A549 (cell line): ENCODE data around the gene LGALS3BP. TPM values are rescaled to one million over a fixed set of nuclear protein-coding genes. Genes with fewer than 3 reads are reported as not detected.

Source experiments
- ATAC-seq, 2 experiments: fragments of 200-7000 bp in 1 of 2; fragments of >200 bp in 1 of 2; cut with Nextera tagmentation in 1 of 2; cut with Tn5 transposase in 1 of 2; 3 replicates each; pipeline versions ENCODE4 v1.8.0 to v1.9.1; 2018 to 2020; ENCODE audit warnings: mild to moderate bottlenecking in 1 of 2, moderate library complexity in 1 of 2
- CTCF ChIA-PET: fragments of 300-600 bp; sonication (Branson Sonifier 250); formaldehyde crosslinking; extraction: SDS; loops from one replicate; lab custom pipeline; 2021; ENCODE audit warnings: antibody characterized with exemption, inconsistent platforms; lab: Yijun Ruan, JAX
- POLR2A ChIA-PET: fragments of 350-600 bp; formaldehyde crosslinking; extraction: SDS; loops from one replicate; lab custom pipeline; 2021; ENCODE audit warnings: antibody characterized with exemption, inconsistent platforms; lab: Yijun Ruan, JAX
- DNase-seq, 2 experiments: peaks; one replicate each; pipeline versions ENCODE4 v3.0.0 to v3.0.0-alpha.2; 2011 to 2016; ENCODE audit warnings: low read depth in 1 of 2, low spot score in 1 of 2
- FAIRE-seq: peaks from 2 replicates; lab custom pipeline; 2011; peaks lifted over from hg19 to GRCh38; lab: Jason Lieb, UNC
- H3K27ac ChIP-seq, 2 experiments: fragments of >200 bp; sonication (Bioruptor Twin); formaldehyde crosslinking; 3 replicates each; pipeline ENCODE4 v1.5.1; 2016 to 2017
- H3K4me1 ChIP-seq: fragments of >200 bp; sonication (Bioruptor Twin); formaldehyde crosslinking; 3 replicates; pipeline ENCODE4 v1.6.1; 2016
- H3K4me2 ChIP-seq: fragments of >200 bp; sonication (Bioruptor Twin); formaldehyde crosslinking; 3 replicates; pipeline ENCODE4 v1.6.1; 2016
- H3K4me3 ChIP-seq: fragments of >200 bp; sonication (Bioruptor Twin); formaldehyde crosslinking; 3 replicates; pipeline ENCODE4 v1.5.1; 2016
- H3K9me3 ChIP-seq: fragments of >200 bp; sonication (Bioruptor Twin); formaldehyde crosslinking; 3 replicates; pipeline ENCODE4 v1.6.1; 2016
- BHLHE40 ChIP-seq: IDR thresholded peaks from 2 replicates; pipeline ENCODE4 v1.6.1; 2012; ENCODE audit warnings: low read depth, low read length, inconsistent platforms
- CEBPB ChIP-seq, 2 experiments: fragments of >200 bp in 1 of 2; sonication (Bioruptor Twin) in 1 of 2; formaldehyde crosslinking in 1 of 2; IDR thresholded peaks; 2 replicates each; pipeline ENCODE4 v1.6.1; 2012 to 2016
- CHD4 ChIP-seq: fragments of 200-600 bp; sonication (generic); IDR thresholded peaks from 2 replicates; pipeline ENCODE4 v1.6.1; 2016; ENCODE audit warnings: antibody characterized with exemption, mild to moderate bottlenecking, borderline replicate concordance
- EP300 ChIP-seq, 2 experiments: fragments of >200 bp; sonication (Bioruptor Twin); formaldehyde crosslinking; IDR thresholded peaks; 2 replicates in 1 of 2; 3 replicates in 1 of 2; pipeline ENCODE4 v1.6.1; 2016 to 2017
- FOSB ChIP-seq: fragments of 250-450 bp; sonication (Bioruptor Pico); IDR thresholded peaks from 2 replicates; pipeline ENCODE4 v1.5.0; 2020; ENCODE audit warnings: mild to moderate bottlenecking, moderate library complexity
- FOXS1 ChIP-seq: fragments of 250-450 bp; sonication (Bioruptor Pico); IDR thresholded peaks from 2 replicates; pipeline ENCODE4 v1.5.0; 2020; ENCODE audit warnings: mild to moderate bottlenecking, moderate library complexity
- HDAC2 ChIP-seq: fragments of 200-600 bp; sonication (generic); IDR thresholded peaks from 2 replicates; pipeline ENCODE4 v1.6.1; 2016
- HOXA7 ChIP-seq: fragments of 250-450 bp; sonication (Bioruptor Pico); IDR thresholded peaks from 2 replicates; pipeline ENCODE4 v1.5.0; 2020; ENCODE audit warnings: mild to moderate bottlenecking, moderate library complexity
- HOXB13 ChIP-seq: fragments of 250-450 bp; sonication (Bioruptor Pico); IDR thresholded peaks from 2 replicates; pipeline ENCODE4 v1.5.0; 2020; ENCODE audit warnings: low read depth, mild to moderate bottlenecking, moderate library complexity
- JUNB ChIP-seq: fragments of >200 bp; sonication (Bioruptor Twin); formaldehyde crosslinking; IDR thresholded peaks from 2 replicates; pipeline ENCODE4 v1.6.1; 2016
- MAZ ChIP-seq: fragments of 150-350 bp; IDR thresholded peaks from 2 replicates; pipeline ENCODE4 v1.6.1; 2014; ENCODE audit warnings: antibody characterized with exemption, low read depth, low read length, borderline replicate concordance
- MYC ChIP-seq: IDR thresholded peaks from 2 replicates; pipeline ENCODE4 v1.6.1; 2012; ENCODE audit warnings: mild to moderate bottlenecking, inconsistent platforms, low read length, improper control_type of control experiment, borderline replicate concordance
- RAD21 ChIP-seq, 2 experiments: fragments of >200 bp in 1 of 2; sonication (Bioruptor Twin) in 1 of 2; formaldehyde crosslinking in 1 of 2; IDR thresholded peaks in 1 of 2; conservative IDR thresholded peaks in 1 of 2; 2 replicates in 1 of 2; 3 replicates in 1 of 2; pipeline ENCODE4 v1.6.1; 2012 to 2018; ENCODE audit warnings: inconsistent platforms in 1 of 2
- RARB ChIP-seq: fragments of 250-450 bp; sonication (Bioruptor Pico); IDR thresholded peaks from 2 replicates; pipeline ENCODE4 v1.8.0; 2021; ENCODE audit warnings: mild to moderate bottlenecking, moderate library complexity
- RNF2 ChIP-seq: fragments of 200-600 bp; sonication (generic); IDR thresholded peaks from 2 replicates; pipeline ENCODE4 v1.6.1; 2016; ENCODE audit warnings: low read depth, mild to moderate bottlenecking, antibody characterized with exemption, moderate library complexity, borderline replicate concordance
- SMC3 ChIP-seq: fragments of >200 bp; sonication (Bioruptor Twin); formaldehyde crosslinking; IDR thresholded peaks from 3 replicates; pipeline ENCODE4 v1.6.1; 2018; ENCODE audit warnings: inconsistent platforms
- SREBF2 ChIP-seq: fragments of 450-650 bp; IDR thresholded peaks from 2 replicates; pipeline ENCODE4 v1.6.1; 2014; ENCODE audit warnings: mild to moderate bottlenecking, moderate library complexity
- ZC3H11A ChIP-seq: fragments of 450-650 bp; IDR thresholded peaks from 2 replicates; pipeline ENCODE4 v1.6.1; 2014; ENCODE audit warnings: antibody characterized with exemption, mild to moderate bottlenecking
- ZNF302 ChIP-seq: fragments of 250-450 bp; sonication (Bioruptor Pico); IDR thresholded peaks from 2 replicates; pipeline ENCODE4 v1.9.0; 2021; ENCODE audit warnings: inconsistent platforms, mild to moderate bottlenecking, moderate library complexity
- ZSCAN20 ChIP-seq: fragments of 250-450 bp; sonication (Bioruptor Pico); IDR thresholded peaks from 2 replicates; pipeline ENCODE4 v1.8.0; 2022; ENCODE audit warnings: mild to moderate bottlenecking, moderate library complexity
- WGBS: methylation state at CpG from one replicate; pipeline ENCODE4 v1.1.6; 2017; ENCODE audit errors: missing lambda C conversion rate; 5-methylcytosine and 5-hydroxymethylcytosine counted together
- polyA plus RNA-seq, 4 experiments: library from polyadenylated mRNA; depleted of rRNA in 3 of 4; stranded (reverse); fragments of >200 nt; fragmentation: RNase III in 1 of 4; extraction: RNeasy Plus Mini Kit Qiagen cat#74134 plus additional on column Dnase treatment in 1 of 4; gene quantifications; 2 replicates in 3 of 4; 3 replicates in 1 of 4; pipeline ENCODE4 v1.2.3, GENCODE V29; 2011 to 2017
- TF ChIP-seq, protein P1 (sequence below): fragments of 250-450 bp; sonication (Bioruptor Pico); IDR thresholded peaks from 2 replicates; pipeline ENCODE4 v1.5.0; 2021; ENCODE audit warnings: mild to moderate bottlenecking, moderate library complexity, borderline replicate concordance
- TF ChIP-seq, protein P2 (sequence below): fragments of 250-450 bp; sonication (Bioruptor Pico); IDR thresholded peaks from 2 replicates; pipeline ENCODE4 v1.5.0; 2020; ENCODE audit warnings: low read depth, mild to moderate bottlenecking, moderate library complexity
- TF ChIP-seq, protein P3 (sequence below): fragments of 150-350 bp; IDR thresholded peaks from 2 replicates; pipeline ENCODE4 v1.6.1; 2014; ENCODE audit warnings: low read depth, mild to moderate bottlenecking, low read length
- TF ChIP-seq, protein P4 (sequence below): IDR thresholded peaks from 2 replicates; pipeline ENCODE4 v1.6.1; 2012
- TF ChIP-seq, protein P5 (sequence below): fragments of 450-650 bp; IDR thresholded peaks from 2 replicates; pipeline ENCODE4 v1.6.1; 2014; ENCODE audit warnings: antibody characterized with exemption
- TF ChIP-seq, protein P6 (sequence below): fragments of >200 bp; sonication (Bioruptor Twin); formaldehyde crosslinking; IDR thresholded peaks from 3 replicates; pipeline ENCODE4 v1.6.1; 2016

The LGALS3BP gene
- polyA plus RNA-seq, 2 of the 4 experiments (the other 2 are of a cell fraction) = 28.3 to 60.0 TPM

DNA sequence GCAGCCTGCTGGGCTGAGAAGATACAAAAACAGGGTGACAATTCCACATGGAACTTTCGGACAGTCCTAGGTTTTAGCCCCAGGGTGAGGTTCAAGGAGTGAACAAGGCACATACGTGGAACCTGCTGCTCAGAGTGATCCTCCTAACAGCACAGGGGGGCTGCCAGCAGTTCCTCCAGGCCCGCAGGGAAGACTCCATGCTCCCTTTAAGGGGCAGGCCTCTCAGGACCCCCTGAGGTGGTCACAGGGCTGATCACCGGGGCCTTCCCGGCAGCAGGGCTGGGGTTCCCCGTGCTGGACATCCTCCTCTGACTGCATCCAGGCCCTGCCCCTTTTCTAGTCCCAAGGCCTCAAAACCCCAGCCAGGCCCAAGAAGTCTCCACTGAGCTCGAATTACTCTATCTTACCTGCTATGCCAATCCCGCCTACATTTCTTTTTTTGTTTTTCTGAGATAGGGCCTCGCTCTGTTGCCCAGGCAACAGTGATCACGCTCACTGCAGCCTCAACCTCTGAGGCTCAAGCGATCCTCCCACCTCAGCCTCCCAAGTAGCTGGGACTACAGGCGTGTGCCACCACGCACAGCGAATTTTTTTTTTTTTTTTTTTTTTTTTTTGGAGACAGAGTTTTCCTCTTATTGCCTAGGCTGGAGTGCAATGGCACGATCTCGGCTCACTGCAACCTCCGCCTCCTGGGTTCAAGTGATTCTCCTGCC is 19.5 kb upstream of the LGALS3BP start:
- TF ChIP-seq ZNF302 (CRISPR knock-in tag) = no peak
- no peak for TF ChIP-seq BHLHE40
- no peak for TF ChIP-seq RAD21 (conservative IDR thresholded peaks at IDR 0.05 in 1 of 2, IDR thresholded peaks at IDR 0.05 in 1 of 2)
- TF ChIP-seq RARB (CRISPR knock-in tag) = no peak
- TF ChIP-seq CEBPB (IDR thresholded peaks at IDR 0.05) = no peak
- TF ChIP-seq HDAC2 = no peak
- TF ChIP-seq, protein P1, sequence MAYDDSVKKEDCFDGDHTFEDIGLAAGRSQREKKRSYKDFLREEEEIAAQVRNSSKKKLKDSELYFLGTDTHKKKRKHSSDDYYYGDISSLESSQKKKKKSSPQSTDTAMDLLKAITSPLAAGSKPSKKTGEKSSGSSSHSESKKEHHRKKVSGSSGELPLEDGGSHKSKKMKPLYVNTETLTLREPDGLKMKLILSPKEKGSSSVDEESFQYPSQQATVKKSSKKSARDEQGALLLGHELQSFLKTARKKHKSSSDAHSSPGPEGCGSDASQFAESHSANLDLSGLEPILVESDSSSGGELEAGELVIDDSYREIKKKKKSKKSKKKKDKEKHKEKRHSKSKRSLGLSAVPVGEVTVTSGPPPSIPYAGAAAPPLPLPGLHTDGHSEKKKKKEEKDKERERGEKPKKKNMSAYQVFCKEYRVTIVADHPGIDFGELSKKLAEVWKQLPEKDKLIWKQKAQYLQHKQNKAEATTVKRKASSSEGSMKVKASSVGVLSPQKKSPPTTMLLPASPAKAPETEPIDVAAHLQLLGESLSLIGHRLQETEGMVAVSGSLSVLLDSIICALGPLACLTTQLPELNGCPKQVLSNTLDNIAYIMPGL (CRISPR knock-in tag) = no peak
- no peak for TF ChIP-seq HOXA7 (CRISPR knock-in tag)
- TF ChIP-seq SMC3 = no peak
- no peak for TF ChIP-seq SREBF2
- TF ChIP-seq, protein P2, sequence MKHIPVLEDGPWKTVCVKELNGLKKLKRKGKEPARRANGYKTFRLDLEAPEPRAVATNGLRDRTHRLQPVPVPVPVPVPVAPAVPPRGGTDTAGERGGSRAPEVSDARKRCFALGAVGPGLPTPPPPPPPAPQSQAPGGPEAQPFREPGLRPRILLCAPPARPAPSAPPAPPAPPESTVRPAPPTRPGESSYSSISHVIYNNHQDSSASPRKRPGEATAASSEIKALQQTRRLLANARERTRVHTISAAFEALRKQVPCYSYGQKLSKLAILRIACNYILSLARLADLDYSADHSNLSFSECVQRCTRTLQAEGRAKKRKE = no peak
- POLR2A ChIA-PET = no interaction called here
- H3K27ac ChIP-seq = no peak overlapping the region
- WGBS = 94% methylated on average over 17 of the region's 17 CpGs
- no peak overlapping the region for H3K4me2 ChIP-seq
- CTCF ChIA-PET = interaction anchor here (0.7 to 2.1 kb wide), 5 partner anchors 8 to 654 kb away, joined by 3 to 5 read pairs (median 4); no protein-coding TSS in a partner anchor
- no peak for FAIRE-seq
- no peaks in the 10 kb centered on the region; the same call in 2 of the 3 replicates for H3K4me1 ChIP-seq
- DNase-seq = no peak
- ATAC-seq = no peak
- no peaks in the 10 kb centered on the region for H3K9me3 ChIP-seq
- H3K4me3 ChIP-seq = no peak overlapping the region

DNA sequence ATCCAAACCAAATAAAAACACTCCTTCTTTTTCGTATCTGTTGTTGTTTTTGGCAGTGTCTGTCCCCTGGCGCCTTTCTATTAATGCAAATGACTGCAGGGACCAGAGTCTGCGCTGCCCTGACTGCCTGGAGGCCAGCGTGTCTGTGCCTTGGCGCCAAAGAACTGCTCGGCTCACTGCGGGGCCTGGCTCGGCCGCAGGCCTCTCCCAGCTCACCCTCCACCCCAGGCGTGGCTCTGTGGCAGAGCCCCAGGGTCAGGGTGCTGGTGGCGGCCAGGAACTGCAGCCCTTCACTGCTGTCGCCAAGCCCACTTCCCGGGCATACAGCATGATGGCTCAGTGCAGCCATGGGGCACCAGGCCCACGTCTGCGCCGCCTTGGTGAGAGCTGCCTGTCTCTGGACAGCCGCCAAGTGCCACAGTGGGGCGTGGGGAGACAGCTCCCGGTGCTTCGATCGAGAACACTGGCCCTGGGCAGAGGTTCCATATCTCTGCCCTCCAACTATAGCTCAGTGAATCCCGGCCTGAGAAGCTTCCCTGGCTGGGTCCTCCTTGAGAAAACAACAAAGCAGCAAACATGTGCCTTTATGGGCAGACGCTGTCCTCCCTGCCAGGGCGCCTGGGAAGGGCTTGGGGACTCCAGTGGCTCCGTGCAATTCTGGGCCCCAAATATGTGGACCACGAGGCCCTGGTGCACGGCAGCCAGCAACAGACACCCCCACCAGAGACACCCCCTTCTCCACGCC is 18.8 kb upstream of the LGALS3BP start:
- TF ChIP-seq FOXS1 (CRISPR knock-in tag) (no peak), CHD4 (no peak), HOXB13 (CRISPR knock-in tag) (no peak), MYC (no peak), CEBPB (IDR thresholded peaks at IDR 0.05) (no peak), FOSB (CRISPR knock-in tag) (no peak), ZSCAN20 (CRISPR knock-in tag) (no peak), HDAC2 (no peak), BHLHE40 (no peak), MAZ (no peak), JUNB (no peak), RNF2 (no peak), EP300 (IDR thresholded peaks at IDR 0.05) (no peak), ZC3H11A (no peak), SMC3 (no peak)
- TF ChIP-seq, protein P3, sequence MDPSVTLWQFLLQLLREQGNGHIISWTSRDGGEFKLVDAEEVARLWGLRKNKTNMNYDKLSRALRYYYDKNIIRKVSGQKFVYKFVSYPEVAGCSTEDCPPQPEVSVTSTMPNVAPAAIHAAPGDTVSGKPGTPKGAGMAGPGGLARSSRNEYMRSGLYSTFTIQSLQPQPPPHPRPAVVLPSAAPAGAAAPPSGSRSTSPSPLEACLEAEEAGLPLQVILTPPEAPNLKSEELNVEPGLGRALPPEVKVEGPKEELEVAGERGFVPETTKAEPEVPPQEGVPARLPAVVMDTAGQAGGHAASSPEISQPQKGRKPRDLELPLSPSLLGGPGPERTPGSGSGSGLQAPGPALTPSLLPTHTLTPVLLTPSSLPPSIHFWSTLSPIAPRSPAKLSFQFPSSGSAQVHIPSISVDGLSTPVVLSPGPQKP = no peak
- TF ChIP-seq, protein P4, sequence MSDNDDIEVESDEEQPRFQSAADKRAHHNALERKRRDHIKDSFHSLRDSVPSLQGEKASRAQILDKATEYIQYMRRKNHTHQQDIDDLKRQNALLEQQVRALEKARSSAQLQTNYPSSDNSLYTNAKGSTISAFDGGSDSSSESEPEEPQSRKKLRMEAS = no peak
- TF ChIP-seq, protein P5, sequence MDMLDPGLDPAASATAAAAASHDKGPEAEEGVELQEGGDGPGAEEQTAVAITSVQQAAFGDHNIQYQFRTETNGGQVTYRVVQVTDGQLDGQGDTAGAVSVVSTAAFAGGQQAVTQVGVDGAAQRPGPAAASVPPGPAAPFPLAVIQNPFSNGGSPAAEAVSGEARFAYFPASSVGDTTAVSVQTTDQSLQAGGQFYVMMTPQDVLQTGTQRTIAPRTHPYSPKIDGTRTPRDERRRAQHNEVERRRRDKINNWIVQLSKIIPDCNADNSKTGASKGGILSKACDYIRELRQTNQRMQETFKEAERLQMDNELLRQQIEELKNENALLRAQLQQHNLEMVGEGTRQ = no peak
- TF ChIP-seq, protein P1 (CRISPR knock-in tag) = no peak
- TF ChIP-seq, protein P6, sequence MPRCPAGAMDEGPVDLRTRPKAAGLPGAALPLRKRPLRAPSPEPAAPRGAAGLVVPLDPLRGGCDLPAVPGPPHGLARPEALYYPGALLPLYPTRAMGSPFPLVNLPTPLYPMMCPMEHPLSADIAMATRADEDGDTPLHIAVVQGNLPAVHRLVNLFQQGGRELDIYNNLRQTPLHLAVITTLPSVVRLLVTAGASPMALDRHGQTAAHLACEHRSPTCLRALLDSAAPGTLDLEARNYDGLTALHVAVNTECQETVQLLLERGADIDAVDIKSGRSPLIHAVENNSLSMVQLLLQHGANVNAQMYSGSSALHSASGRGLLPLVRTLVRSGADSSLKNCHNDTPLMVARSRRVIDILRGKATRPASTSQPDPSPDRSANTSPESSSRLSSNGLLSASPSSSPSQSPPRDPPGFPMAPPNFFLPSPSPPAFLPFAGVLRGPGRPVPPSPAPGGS = no peak
- no peak for FAIRE-seq
- 86% methylated on average over 24 of the region's 28 CpGs for WGBS
- POLR2A ChIA-PET = no interaction called here
- H3K4me2 ChIP-seq = no peak overlapping the region
- CTCF ChIA-PET = interaction anchor here (0.9 to 5.9 kb wide), 4 partner anchors 27 to 655 kb away, joined by 3 to 28 read pairs (median 4); no protein-coding TSS in a partner anchor
- no peak overlapping the region for H3K27ac ChIP-seq
- H3K9me3 ChIP-seq = no peaks in the 10 kb centered on the region
- ATAC-seq = peak in 1 of 2 experiments; percentile 17; a peak in 2 of 6 replicates
- no peak for DNase-seq
- H3K4me3 ChIP-seq = no peak overlapping the region
- H3K4me1 ChIP-seq = no peaks in the 10 kb centered on the region; the same call in 2 of the 3 replicates
